ENCODE results near the gene HSDL1.

Gene HSDL1

DNA sequence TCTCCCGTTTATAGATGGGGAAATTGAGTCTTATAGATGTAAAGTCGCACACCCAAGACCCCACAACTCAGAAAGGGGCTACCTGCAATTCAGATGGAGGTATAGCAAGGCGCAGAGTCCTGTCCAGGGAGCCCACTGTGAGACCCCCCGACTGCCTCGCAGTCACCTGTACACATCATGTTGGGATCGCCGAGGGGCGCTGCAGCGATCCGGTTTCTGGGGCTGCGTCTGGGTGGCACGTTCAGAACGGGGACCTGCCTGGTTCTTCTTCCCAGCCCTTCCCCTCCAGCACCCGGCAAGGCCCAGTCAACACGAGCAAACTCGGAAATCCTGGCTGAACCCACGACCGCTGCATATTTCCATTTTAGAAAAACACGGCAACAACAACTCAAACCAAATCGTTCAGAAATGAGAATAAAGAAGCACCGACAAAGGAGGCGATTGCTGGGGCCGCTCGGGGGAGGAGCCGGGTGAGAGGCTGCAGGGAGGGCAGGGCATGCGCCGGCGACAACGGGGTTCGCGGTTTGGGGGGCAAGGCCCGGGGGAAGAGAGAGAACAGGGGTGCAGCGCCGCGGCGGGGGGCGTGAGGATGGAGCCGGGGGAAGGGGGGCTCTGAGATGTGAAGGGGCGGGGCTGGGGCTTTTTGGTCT, 643 bp downstream of the HSDL1 start:
- H3K27me3 ChIP-seq (ENCODE audit: control insufficient read depth, insufficient read depth, low read length), result peaks cover 5% of the 10 kb centered on the region
- peak overlapping the region; percentile 47 for H3K9ac ChIP-seq (ENCODE audit: low read depth, low read length)
- H3K4me3 ChIP-seq (ENCODE audit: low read depth, low read length), result peak overlapping the region; percentile 89
- H3K36me3 ChIP-seq (ENCODE audit: control insufficient read depth, insufficient read depth, low read length), result no peaks in the 10 kb centered on the region
- H3K4me1 ChIP-seq (ENCODE audit: control insufficient read depth, insufficient read depth, low read length), result peaks cover under 1% of the 10 kb centered on the region
- H3K9me3 ChIP-seq (ENCODE audit: control insufficient read depth, insufficient read depth, low read length), result no peaks in the 10 kb centered on the region

DNA sequence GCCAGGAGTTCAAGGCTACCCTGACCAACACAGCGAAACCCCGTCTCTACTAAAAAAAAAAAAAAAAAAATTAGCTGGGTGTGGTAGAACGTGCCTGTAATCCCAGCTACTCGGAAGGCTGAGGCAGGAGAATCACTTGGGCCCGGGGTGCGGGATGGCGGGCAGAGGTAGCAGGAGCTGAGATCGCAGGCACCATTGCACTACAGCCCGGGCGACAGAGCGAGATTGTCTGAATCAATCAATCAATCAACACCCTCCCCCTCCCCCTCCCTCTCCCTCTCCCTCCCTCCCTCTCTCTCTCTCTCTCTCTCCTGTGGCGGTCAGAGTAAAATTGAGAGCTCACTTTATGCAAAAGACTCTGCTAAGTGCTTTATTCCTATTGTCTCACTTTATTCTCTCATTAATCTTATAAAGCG, 1.2 kb downstream of the HSDL1 start:
- Histone ChIP-seq H3K27me3 (ENCODE audit: control insufficient read depth, insufficient read depth, low read length) (peaks cover 5% of the 10 kb centered on the region), H3K4me1 (ENCODE audit: control insufficient read depth, insufficient read depth, low read length) (peaks cover 6% of the 10 kb centered on the region), H3K9me3 (ENCODE audit: control insufficient read depth, insufficient read depth, low read length) (no peaks in the 10 kb centered on the region), H3K36me3 (ENCODE audit: control insufficient read depth, insufficient read depth, low read length) (no peaks in the 10 kb centered on the region), H3K9ac (ENCODE audit: low read depth, low read length) (no peak overlapping the region), H3K4me3 (ENCODE audit: low read depth, low read length) (peak overlapping the region; percentile 89)

DNA sequence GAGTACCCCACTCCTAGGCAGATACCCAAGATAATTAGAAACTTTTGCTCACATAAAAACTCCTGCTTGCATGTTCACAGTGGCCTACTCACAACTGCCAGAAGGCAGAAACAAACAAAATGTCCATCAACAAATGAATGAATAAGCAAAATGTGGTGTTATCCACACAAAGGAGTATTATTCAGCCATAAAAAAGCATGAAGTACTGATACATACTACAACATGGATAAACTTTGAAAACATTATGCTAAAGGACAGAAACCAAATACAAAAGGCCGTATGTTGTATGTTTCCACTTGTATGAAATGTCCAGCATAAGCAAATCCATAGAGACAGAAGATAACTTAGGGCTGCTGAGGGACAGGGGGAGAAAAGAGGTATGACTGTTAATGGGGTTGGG, 1.9 kb downstream of the HSDL1 start:
- Histone ChIP-seq H3K4me1 (ENCODE audit: control insufficient read depth, insufficient read depth, low read length) (peaks cover 8% of the 10 kb centered on the region), H3K9ac (ENCODE audit: low read depth, low read length) (no peak overlapping the region), H3K9me3 (ENCODE audit: control insufficient read depth, insufficient read depth, low read length) (no peaks in the 10 kb centered on the region), H3K4me3 (ENCODE audit: low read depth, low read length) (no peak overlapping the region), H3K36me3 (ENCODE audit: control insufficient read depth, insufficient read depth, low read length) (no peaks in the 10 kb centered on the region), H3K27me3 (ENCODE audit: control insufficient read depth, insufficient read depth, low read length) (peaks cover 5% of the 10 kb centered on the region)

DNA sequence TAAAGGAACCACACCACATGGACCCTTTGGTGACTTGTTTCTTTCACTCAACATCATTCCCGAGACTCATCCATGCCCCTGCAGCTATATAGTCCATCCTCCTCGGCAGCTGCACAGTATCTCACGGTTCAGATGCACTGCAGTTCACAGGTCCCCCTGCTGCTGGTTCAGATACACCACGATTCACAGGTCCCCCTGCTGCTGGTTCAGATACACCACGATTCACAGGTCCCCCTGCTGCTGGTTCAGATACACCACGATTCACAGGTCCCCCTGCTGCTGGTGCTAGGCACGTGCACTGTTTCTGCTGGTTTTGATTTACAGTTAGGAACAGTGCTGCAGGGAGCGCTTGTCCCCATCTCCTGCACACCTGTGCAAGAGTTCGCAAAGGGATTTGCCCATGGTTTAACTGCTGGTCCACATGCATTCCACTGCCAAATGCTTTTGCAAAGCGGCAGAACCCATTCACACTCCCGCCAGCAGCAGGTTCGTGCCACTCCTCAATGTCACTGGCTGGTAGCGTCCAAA, 3.8 kb downstream of the HSDL1 start:
- Histone ChIP-seq H3K9ac (ENCODE audit: low read depth, low read length) (no peak overlapping the region), H3K9me3 (ENCODE audit: control insufficient read depth, insufficient read depth, low read length) (no peaks in the 10 kb centered on the region), H3K4me1 (ENCODE audit: control insufficient read depth, insufficient read depth, low read length) (peaks cover 17% of the 10 kb centered on the region)

DNA sequence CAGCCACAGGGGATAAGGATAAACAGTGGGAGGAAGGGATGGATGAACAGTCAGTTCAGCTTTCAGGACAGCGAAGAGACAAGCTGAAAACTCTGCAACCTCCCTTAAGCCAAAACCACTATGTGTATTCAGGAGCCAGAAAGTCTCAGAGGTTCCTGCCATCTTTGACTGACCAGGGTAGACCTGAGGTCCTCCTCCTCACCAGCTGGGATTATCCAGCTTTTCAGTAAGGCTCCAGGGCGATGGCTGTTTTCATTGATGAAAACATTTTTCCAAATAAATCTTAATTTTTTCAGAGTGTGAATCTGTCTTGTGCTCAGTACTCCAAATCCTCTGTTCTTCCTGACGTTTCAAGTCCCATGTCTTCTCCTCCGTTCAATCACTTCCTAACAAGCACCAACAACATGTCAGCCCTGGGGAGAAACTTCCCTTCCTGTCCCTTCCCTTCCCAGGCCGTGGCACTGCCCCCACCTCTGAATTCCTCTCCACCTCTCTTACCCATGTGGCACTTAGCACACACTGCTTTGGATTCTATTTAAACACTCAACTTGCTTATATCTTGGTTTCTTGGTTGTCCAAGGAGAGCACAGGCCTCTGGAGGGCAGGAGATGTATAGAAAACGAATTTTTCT, 5.2 kb downstream of the HSDL1 start:
- Histone ChIP-seq H3K4me1 (ENCODE audit: control insufficient read depth, insufficient read depth, low read length) (peaks cover 17% of the 10 kb centered on the region), H3K4me3 (ENCODE audit: low read depth, low read length) (no peak overlapping the region), H3K36me3 (ENCODE audit: control insufficient read depth, insufficient read depth, low read length) (no peaks in the 10 kb centered on the region), H3K9ac (ENCODE audit: low read depth, low read length) (no peak overlapping the region), H3K27me3 (ENCODE audit: control insufficient read depth, insufficient read depth, low read length) (no peaks in the 10 kb centered on the region), H3K9me3 (ENCODE audit: control insufficient read depth, insufficient read depth, low read length) (no peaks in the 10 kb centered on the region)

More for the DNA sequence above, 3.8 kb downstream of the HSDL1 start:
- Histone ChIP-seq H3K4me3 (ENCODE audit: low read depth, low read length) (no peak overlapping the region), H3K27me3 (ENCODE audit: control insufficient read depth, insufficient read depth, low read length) (peaks cover 3% of the 10 kb centered on the region), H3K36me3 (ENCODE audit: control insufficient read depth, insufficient read depth, low read length) (no peaks in the 10 kb centered on the region)

DNA sequence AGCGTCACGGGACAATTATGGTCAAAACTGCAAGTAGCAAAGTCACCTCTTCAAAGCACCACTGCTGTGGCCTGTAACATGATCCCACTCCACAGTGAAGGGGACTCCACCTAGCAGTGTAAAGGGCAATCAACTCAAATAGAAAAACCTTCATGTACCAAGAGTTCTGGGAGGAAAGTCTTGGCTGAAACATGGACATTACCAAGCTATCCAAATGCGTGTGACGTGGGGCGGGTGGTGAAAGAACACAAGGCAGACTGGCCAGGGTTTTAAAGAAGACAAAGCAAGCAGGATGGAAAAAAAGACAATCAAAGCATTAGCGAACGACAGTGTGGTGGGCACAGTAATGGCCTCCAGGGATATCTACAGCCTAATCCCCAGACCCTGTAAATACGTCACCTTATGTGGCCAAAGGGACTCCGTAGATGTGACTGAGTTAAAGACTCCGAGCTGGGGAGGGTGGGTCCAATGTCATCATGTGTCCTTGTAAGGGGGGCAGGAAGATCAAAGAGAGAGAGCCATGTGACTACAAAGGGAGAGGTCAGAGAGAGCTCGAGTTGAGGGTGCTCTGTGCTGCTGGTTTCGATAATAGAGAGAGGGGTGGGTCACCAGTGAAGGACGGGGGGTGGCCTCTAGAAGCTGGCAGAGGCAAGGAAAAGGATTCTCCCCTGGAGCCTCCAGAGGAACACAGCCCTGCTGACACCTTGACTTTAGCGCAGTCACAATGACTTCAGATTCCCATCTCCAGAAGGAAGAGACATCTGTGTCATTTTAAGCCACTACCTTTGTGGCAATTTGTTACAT, 6.0 kb downstream of the HSDL1 start:
- no peaks in the 10 kb centered on the region for H3K9me3 ChIP-seq (ENCODE audit: control insufficient read depth, insufficient read depth, low read length)
- no peak overlapping the region for H3K9ac ChIP-seq (ENCODE audit: low read depth, low read length)
- no peak overlapping the region for H3K4me3 ChIP-seq (ENCODE audit: low read depth, low read length)
- no peaks in the 10 kb centered on the region for H3K27me3 ChIP-seq (ENCODE audit: control insufficient read depth, insufficient read depth, low read length)
- peaks cover 17% of the 10 kb centered on the region for H3K4me1 ChIP-seq (ENCODE audit: control insufficient read depth, insufficient read depth, low read length)
- no peaks in the 10 kb centered on the region for H3K36me3 ChIP-seq (ENCODE audit: control insufficient read depth, insufficient read depth, low read length)

DNA sequence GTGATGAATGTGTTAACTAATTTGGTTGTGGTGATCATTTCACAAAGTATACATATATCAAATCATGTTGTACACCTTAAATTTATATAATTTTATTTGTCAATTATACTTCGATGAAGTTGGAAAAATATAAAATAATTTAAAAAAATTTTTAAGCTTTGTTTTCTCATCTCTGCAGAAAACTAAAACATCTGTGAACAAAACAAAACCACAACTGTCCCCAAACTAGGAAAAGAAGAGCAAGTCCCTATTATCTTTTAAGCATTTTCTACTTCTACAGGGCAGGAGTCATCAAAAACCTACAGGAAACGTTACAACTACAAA, 6.5 kb downstream of the HSDL1 start:
- no peak overlapping the region for H3K9ac ChIP-seq (ENCODE audit: low read depth, low read length)
- H3K9me3 ChIP-seq (ENCODE audit: control insufficient read depth, insufficient read depth, low read length), result no peaks in the 10 kb centered on the region
- H3K4me1 ChIP-seq (ENCODE audit: control insufficient read depth, insufficient read depth, low read length), result peaks cover 21% of the 10 kb centered on the region
- H3K27me3 ChIP-seq (ENCODE audit: control insufficient read depth, insufficient read depth, low read length), result no peaks in the 10 kb centered on the region
- H3K4me3 ChIP-seq (ENCODE audit: low read depth, low read length), result no peak overlapping the region
- H3K36me3 ChIP-seq (ENCODE audit: control insufficient read depth, insufficient read depth, low read length), result no peaks in the 10 kb centered on the region

DNA sequence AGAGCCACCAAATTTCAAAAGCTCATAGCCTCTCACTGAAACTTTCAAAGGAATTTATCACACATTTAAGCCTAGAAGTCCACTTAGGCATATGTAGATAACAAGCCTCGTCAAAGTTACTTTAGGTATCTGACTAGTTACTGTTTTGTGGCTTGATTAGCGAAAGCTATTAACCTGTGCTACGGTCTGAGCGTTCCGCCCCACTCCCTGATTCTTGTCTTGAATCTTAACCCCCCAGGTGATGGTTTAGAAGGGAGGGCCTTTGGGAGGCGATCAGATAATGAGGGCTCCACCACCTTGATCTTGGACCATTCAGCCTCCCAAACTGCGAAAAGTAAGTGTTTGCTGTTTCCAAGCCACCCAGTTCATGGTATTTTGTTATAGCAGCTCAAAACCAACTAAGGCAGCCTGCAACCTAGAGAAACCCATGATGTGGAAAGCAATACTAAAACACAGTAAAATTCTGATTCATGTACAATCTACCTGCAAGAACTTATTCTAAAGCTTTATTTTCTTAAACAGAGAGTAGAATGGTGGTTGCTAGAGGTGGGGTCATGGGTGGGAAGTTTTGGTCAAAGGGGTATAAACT, 7.1 kb downstream of the HSDL1 start:
- no peak overlapping the region for H3K9ac ChIP-seq (ENCODE audit: low read depth, low read length)
- no peaks in the 10 kb centered on the region for H3K36me3 ChIP-seq (ENCODE audit: control insufficient read depth, insufficient read depth, low read length)
- H3K9me3 ChIP-seq (ENCODE audit: control insufficient read depth, insufficient read depth, low read length), result no peaks in the 10 kb centered on the region
- no peak overlapping the region for H3K4me3 ChIP-seq (ENCODE audit: low read depth, low read length)
- H3K27me3 ChIP-seq (ENCODE audit: control insufficient read depth, insufficient read depth, low read length), result no peaks in the 10 kb centered on the region
- peaks cover 21% of the 10 kb centered on the region for H3K4me1 ChIP-seq (ENCODE audit: control insufficient read depth, insufficient read depth, low read length)

DNA sequence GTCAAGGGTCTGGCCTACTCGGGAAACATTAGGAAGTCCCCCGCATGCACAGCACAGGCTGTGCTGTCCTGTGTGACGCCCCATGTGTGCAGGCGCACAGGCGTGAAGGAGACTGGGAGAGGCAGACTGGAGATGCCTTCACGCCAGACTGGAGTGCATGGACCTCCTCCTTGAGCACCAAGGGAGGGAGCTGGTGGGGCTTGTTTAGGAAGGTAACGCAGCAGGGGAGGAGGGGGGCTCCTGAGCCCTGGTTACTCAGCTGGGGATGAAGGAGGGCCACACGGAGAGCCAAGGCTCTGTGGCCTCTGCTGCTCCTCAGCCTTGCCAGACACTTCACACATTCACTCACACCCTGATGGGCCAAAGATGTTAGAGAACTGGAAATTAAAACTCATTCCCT, 7.7 kb downstream of the HSDL1 start:
- Histone ChIP-seq H3K27me3 (ENCODE audit: control insufficient read depth, insufficient read depth, low read length) (no peaks in the 10 kb centered on the region), H3K4me1 (ENCODE audit: control insufficient read depth, insufficient read depth, low read length) (peaks cover 21% of the 10 kb centered on the region), H3K36me3 (ENCODE audit: control insufficient read depth, insufficient read depth, low read length) (no peaks in the 10 kb centered on the region), H3K4me3 (ENCODE audit: low read depth, low read length) (no peak overlapping the region), H3K9ac (ENCODE audit: low read depth, low read length) (no peak overlapping the region), H3K9me3 (ENCODE audit: control insufficient read depth, insufficient read depth, low read length) (no peaks in the 10 kb centered on the region)

DNA sequence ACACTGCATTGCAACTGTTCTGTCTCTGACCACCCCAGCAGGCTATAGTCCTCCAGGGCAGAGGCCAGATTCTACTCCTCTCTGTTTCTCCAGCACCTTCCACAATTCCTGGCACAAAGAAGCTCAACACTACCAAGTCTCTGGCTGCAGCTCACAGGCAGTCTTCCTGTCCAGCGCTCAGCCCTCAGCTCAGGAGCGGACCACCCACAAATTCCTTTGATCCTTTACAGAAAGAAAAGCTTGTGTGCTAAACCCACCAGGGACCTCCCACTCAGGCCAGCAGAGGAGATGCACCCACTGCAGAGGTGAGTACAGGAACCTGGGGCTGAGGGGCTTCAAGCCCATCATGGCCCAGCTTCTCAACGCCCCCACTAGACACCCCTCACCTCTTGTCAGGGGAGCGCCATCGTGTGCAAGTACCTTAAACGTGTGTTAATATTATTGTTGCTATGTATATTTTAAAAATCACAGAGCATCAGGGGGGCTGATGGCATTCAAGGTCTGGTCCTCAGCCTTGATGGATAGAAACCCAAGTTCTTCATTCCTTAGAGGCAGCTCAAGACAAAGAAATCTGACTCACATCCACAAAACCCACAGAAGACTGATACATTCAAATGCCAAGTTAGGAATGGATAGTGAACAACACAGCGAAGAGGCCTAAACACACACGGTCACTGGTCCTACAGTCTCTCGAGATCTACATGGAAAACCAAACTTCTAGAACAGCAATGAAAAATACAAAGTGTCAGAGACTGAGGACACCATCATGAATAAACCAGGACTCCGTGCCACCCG, 8.4 kb downstream of the HSDL1 start:
- H3K9me3 ChIP-seq (ENCODE audit: control insufficient read depth, insufficient read depth, low read length), result no peaks in the 10 kb centered on the region
- no peaks in the 10 kb centered on the region for H3K36me3 ChIP-seq (ENCODE audit: control insufficient read depth, insufficient read depth, low read length)
- H3K4me1 ChIP-seq (ENCODE audit: control insufficient read depth, insufficient read depth, low read length), result peaks cover 21% of the 10 kb centered on the region
- H3K9ac ChIP-seq (ENCODE audit: low read depth, low read length), result no peak overlapping the region
- H3K27me3 ChIP-seq (ENCODE audit: control insufficient read depth, insufficient read depth, low read length), result no peaks in the 10 kb centered on the region
- no peak overlapping the region for H3K4me3 ChIP-seq (ENCODE audit: low read depth, low read length)
